Measurements from ENCODE around the gene TLE1. TPM values are rescaled to one million over a fixed set of nuclear protein-coding genes. Genes with fewer than 3 reads are reported as not detected.

Gene TLE1
- total RNA-seq, 1 donor: 39.3 TPM

DNA sequence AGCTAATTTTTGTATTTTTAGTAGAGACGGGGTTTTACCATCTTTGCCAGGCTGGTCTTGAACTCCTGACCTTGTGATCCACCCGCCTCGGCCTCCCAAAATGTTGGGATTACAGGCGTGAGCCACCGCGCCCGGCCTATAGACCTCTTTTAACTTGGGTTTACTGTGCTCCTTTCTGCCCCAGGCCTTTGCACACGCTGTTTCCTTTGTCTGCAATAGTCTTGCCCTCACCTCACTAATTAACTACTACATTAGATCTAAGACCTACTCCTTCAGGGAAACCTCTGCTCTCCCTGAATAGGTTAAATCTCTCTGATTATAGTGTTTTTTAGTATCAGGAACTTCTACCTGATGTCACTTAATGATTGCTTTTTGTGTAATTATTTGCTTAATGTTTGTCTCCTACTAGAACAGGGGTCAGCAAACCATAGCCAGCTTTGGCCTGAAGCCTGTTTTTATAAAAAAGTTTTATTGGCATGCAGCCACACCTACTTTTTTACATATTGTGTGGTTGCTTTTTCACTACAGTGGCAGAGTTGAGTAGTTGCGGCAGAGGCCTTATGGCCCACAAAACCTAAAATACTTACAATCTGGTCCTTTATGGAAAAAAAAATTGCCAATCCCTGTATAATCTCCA lies 31.2 kb upstream of the TLE1 start:
- no peak for DNase-seq (ENCODE audit: low read depth)
- no peak overlapping the region for H3K4me3 ChIP-seq (ENCODE audit: low read depth, low read length)
- TF ChIP-seq, protein P1, sequence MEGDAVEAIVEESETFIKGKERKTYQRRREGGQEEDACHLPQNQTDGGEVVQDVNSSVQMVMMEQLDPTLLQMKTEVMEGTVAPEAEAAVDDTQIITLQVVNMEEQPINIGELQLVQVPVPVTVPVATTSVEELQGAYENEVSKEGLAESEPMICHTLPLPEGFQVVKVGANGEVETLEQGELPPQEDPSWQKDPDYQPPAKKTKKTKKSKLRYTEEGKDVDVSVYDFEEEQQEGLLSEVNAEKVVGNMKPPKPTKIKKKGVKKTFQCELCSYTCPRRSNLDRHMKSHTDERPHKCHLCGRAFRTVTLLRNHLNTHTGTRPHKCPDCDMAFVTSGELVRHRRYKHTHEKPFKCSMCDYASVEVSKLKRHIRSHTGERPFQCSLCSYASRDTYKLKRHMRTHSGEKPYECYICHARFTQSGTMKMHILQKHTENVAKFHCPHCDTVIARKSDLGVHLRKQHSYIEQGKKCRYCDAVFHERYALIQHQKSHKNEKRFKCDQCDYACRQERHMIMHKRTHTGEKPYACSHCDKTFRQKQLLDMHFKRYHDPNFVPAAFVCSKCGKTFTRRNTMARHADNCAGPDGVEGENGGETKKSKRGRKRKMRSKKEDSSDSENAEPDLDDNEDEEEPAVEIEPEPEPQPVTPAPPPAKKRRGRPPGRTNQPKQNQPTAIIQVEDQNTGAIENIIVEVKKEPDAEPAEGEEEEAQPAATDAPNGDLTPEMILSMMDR (IDR thresholded peaks at IDR 0.05; ENCODE audit: insufficient read depth, low read depth, low read length): no peak

DNA sequence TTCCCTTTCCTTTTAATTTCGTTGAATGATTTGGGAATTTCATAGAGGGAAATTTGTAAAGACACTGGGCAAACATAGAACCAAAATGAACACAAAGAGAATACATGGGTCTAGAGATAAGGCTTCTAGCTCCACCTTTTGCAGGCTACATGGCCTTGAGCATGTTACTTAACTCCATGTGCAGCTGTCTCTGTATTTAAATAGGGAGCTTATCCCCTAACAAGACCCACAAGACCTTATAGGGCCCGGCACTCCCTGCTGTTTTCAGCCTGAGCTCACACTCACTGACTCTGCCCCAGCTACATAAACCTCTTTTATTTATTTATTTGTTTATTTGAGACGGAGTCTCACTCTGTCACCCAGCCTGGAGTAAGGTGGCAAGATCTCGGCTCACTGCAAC lies 30.6 kb upstream of the TLE1 start:
- no peak for DNase-seq (ENCODE audit: low read depth)
- TF ChIP-seq, protein P1 (IDR thresholded peaks at IDR 0.05; ENCODE audit: insufficient read depth, low read depth, low read length): no peak
- H3K4me3 ChIP-seq (ENCODE audit: low read depth, low read length): no peak overlapping the region

DNA sequence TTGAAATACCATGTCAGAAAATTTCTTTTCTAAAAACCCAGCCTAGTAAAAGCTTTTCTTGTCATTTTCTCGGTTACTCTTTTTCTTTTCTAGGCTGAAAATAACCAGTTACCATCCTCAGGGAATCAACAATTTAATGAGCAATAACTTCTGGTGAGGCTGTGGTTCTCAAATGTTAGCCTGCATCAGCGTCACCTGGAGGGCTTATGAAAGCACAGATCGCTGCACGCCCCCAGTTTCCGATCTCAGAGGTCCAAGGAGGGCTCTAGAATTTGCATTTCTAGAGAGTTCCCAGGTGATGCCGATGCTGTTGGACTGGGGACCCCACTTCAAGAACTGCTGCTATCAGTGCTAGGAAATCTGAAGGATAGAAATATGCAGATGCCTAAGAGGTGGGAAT lies 28.9 kb upstream of the TLE1 start:
- no peak overlapping the region for H3K4me3 ChIP-seq (ENCODE audit: low read depth, low read length)

DNA sequence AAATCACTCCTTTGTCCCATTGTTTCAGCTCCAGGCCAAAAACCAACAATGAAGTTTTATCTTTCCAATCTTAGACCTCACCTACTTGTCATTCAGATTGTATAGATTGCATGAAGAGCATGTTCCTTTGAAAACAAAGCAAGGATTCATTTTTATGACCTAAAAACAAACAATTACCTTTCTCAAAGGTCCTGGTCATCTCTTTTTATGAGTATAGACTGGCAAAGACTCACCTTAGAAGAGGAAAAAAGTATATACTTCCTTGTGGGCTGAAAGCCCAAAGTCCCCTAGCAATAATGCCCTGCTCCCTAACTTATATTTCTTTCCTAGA lies 28.4 kb upstream of the TLE1 start:
- no peak for DNase-seq (ENCODE audit: low read depth)
- TF ChIP-seq, protein P1 (IDR thresholded peaks at IDR 0.05; ENCODE audit: insufficient read depth, low read depth, low read length): no peak
- H3K4me3 ChIP-seq (ENCODE audit: low read depth, low read length): no peak overlapping the region

More for the DNA sequence above, 28.9 kb upstream of the TLE1 start:
- TF ChIP-seq, protein P1 (IDR thresholded peaks at IDR 0.05; ENCODE audit: insufficient read depth, low read depth, low read length): no peak
- DNase-seq (ENCODE audit: low read depth): no peak

DNA sequence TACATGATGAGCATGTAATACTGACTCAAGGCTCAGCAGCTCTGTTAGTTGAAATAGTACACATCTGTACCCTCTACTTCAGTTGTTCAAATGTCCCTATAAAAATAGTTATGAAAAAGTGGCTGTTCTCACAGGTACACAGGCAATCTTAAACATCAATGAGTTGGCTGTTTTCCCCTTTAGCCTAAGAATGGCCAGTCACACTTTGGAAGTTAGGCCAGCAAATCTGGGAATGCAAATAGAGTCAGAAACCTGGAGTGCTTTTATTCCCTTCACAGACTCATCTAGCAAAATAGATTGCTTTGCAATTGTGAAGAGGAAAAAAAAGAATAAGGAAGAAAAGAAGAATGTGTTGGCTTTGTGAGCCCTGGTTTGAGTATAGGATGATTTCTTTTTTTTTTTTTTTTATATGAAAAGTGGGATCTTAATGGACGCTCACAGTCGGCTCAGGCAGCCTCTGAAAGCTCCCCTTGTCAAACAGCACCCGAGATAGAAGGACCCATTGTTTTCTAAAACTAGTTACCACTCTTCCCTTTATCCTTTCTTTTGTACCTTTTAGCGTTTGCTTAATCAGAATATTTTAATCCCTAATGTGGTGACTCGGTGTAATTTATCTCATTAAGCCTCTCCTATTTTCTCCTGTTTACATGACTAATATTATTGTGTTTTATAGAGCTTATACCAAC lies 27.9 kb upstream of the TLE1 start:
- TF ChIP-seq, protein P1 (IDR thresholded peaks at IDR 0.05; ENCODE audit: insufficient read depth, low read depth, low read length): no peak

DNA sequence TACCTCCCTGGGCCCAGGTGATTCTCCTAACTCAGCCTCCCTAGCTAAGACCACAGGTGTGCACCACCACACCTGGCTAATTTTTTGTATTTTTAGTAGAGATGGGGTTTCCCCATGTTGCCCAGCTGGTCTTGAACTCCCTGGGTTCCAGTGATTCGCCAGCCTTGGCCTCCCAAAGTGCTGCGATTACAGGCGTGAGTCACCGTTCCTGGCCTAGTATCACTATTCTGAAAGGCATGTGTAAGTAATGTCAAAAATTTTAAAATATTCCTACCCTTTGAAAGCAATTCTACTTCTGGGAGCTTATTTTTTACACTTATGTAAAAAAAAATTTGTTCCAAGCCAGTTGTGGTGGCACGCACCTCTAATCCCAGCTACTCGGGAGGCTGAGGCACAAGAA lies 27.1 kb upstream of the TLE1 start:
- no peak overlapping the region for H3K4me3 ChIP-seq (ENCODE audit: low read depth, low read length)
- TF ChIP-seq, protein P1 (IDR thresholded peaks at IDR 0.05; ENCODE audit: insufficient read depth, low read depth, low read length): no peak
- no peak for DNase-seq (ENCODE audit: low read depth)

More for the DNA sequence above, 27.9 kb upstream of the TLE1 start:
- no peak overlapping the region for H3K4me3 ChIP-seq (ENCODE audit: low read depth, low read length)
- no peak for DNase-seq (ENCODE audit: low read depth)

Data from fibroblast of villous mesenchyme (primary cell).